K562 (cell line): ENCODE results near the gene ANXA3. TPM values are rescaled to one million over a fixed set of nuclear protein-coding genes. Genes with fewer than 3 reads are reported as not detected.

ENCODE experiments used
- AFF4 ChIP-seq: sonication (generic); formaldehyde crosslinking; IDR thresholded peaks from 2 replicates; pipeline ENCODE4 v1.8.0; 2023; ENCODE audit warnings: mild to moderate bottlenecking, missing genetic modification reagents
- DPF2 ChIP-seq: fragments of 450-650 bp; IDR thresholded peaks from 2 replicates; pipeline ENCODE4 v1.6.1; 2016
- ESRRB ChIP-seq: fragments of 250-450 bp; sonication (Bioruptor Pico); IDR thresholded peaks from 2 replicates; pipeline ENCODE4 v1.5.0; 2020; ENCODE audit warnings: mild to moderate bottlenecking, moderate library complexity, borderline replicate concordance
- FOXP4 ChIP-seq: sonication (generic); formaldehyde crosslinking; IDR thresholded peaks from 2 replicates; pipeline ENCODE4 v1.8.0; 2022; ENCODE audit warnings: mild to moderate bottlenecking, missing genetic modification reagents, borderline replicate concordance
- HDAC6 ChIP-seq: IDR thresholded peaks from 2 replicates; pipeline ENCODE4 v1.6.1; 2012; ENCODE audit warnings: low read depth, mild to moderate bottlenecking, control low read depth, inconsistent platforms, low read length, moderate library complexity
- HNRNPUL1 ChIP-seq: fragments of 200-400 bp; formaldehyde crosslinking; IDR thresholded peaks from 2 replicates; pipeline ENCODE4 v1.6.1; 2017; ENCODE audit warnings: low read length
- MEF2D ChIP-seq: conservative IDR thresholded peaks from 2 replicates; pipeline ENCODE4 v1.6.1; 2016; ENCODE audit warnings: low read depth, missing genetic modification characterization, missing compliant biosample characterization
- NFIX ChIP-seq: fragments of 250-450 bp; sonication (Bioruptor Pico); IDR thresholded peaks from 2 replicates; pipeline ENCODE4 v1.4.0; 2020; ENCODE audit warnings: low read depth, mild to moderate bottlenecking, moderate library complexity
- POLR3A ChIP-seq: IDR thresholded peaks from 2 replicates; pipeline ENCODE4 v1.6.1; 2011; ENCODE audit warnings: borderline replicate concordance, mild to moderate bottlenecking, moderate library complexity; ENCODE audit not compliant: insufficient read length, insufficient read depth; ENCODE audit errors: extremely low read depth
- RAD21 ChIP-seq, 2 experiments: fragments of 250-450 bp in 1 of 2; fragments of 450-650 bp in 1 of 2; sonication (Bioruptor Pico) in 1 of 2; formaldehyde crosslinking in 1 of 2; IDR thresholded peaks in 1 of 2; conservative IDR thresholded peaks in 1 of 2; 2 replicates each; pipeline versions ENCODE4 v1.4.0 to v1.8.0; 2020 to 2022; ENCODE audit warnings: mild to moderate bottlenecking in 2 of 2, moderate library complexity in 1 of 2
- SOX6 ChIP-seq: fragments of 450-650 bp; IDR thresholded peaks from 2 replicates; pipeline ENCODE4 v1.6.1; 2014; ENCODE audit warnings: mild to moderate bottlenecking
- SRSF1 ChIP-seq: fragments of 200-400 bp; formaldehyde crosslinking; IDR thresholded peaks from 2 replicates; pipeline ENCODE4 v1.6.1; 2017; ENCODE audit warnings: mild to moderate bottlenecking, low read depth, low read length, moderate library complexity
- polyA plus RNA-seq, 8 experiments: library from polyadenylated mRNA; depleted of rRNA in 4 of 8; stranded (reverse) in 5 of 8; unstranded in 3 of 8; fragments of >200 nt; fragmentation: Nextera tagmentation in 2 of 8; fragmentation: Illumina TruSeq in 1 of 8; extraction: Ambion mirVana in 2 of 8; extraction: Trizol in 1 of 8; gene quantifications; 2 replicates each; pipeline versions ENCODE4 v1.2.1 to v1.2.3, GENCODE V29; 2011 to 2014; ENCODE audit warnings: inconsistent platforms in 1 of 8, missing spikeins in 1 of 8
- total RNA-seq, 7 experiments: library from RNA; depleted of rRNA in 6 of 7; stranded (reverse); fragments of >200 nt in 6 of 7; fragmentation: Illumina TruSeq in 2 of 7; extraction: Trizol in 2 of 7; gene quantifications; 2 replicates each; pipeline versions ENCODE4 v1.2.1 to v1.2.3, GENCODE V29; 2011 to 2021; ENCODE audit warnings: low replicate concordance in 1 of 7
- TF ChIP-seq, protein P1 (sequence below): fragments of 250-450 bp; sonication (Bioruptor Pico); IDR thresholded peaks from 2 replicates; pipeline ENCODE4 v1.4.0; 2020; ENCODE audit warnings: mild to moderate bottlenecking, moderate library complexity
- TF ChIP-seq, protein P2 (sequence below): conservative IDR thresholded peaks from 2 replicates; pipeline ENCODE4 v1.6.1; 2011; ENCODE audit warnings: low read depth, mild to moderate bottlenecking, low read length; ENCODE audit not compliant: control insufficient read depth

ANXA3 gene
- total and polyA plus RNA-seq, 9 of the 15 experiments (the other 6 are each of a cell fraction or from before 2014, with no cell fraction given) = 6.3 to 15.5 (median 9.8) TPM

DNA sequence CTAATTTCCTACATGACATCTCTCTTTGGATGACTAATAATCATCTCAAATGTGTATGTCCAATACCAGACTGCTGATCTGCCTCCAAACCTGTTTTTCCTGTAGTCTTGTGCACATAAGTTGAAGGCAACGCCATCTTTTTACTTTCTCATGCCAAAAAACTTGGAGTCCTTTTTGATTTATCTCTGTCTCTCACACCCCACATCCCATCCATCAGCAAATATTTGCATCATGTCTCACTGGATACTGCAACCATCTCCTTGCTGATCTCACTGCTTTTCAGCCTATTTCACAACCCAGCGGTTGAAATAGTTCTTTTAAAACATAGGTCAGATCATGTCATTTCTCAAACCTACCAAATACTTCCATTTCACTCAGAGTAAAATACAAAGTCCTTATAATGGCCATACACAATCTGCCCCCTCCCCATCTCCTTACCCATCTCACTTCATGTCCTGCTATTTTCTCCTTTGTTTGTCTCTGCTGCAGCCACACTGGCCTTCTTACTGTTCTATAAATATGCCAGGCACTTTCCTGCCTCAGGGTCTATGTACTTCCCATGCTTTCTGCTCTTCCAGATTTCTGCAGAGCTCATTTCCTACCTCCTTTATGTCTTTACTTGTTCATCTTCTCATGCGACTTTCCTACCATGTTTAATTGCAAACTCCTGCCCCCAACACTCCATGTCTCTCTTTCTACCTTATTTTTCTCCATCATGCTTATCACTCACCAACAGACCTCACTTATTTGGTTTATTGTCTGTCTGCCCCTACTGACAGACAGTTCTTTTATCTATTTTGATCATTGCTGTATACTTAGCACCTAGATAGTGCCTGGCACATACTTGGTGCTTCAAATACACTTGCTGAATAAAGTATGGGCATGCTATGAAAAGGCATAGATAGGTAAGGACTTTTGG lies 98.8 kb downstream of the ANXA3 start (continued):
- TF ChIP-seq FOXP4 (CRISPR knock-in tag) = no peak
- TF ChIP-seq, protein P1, sequence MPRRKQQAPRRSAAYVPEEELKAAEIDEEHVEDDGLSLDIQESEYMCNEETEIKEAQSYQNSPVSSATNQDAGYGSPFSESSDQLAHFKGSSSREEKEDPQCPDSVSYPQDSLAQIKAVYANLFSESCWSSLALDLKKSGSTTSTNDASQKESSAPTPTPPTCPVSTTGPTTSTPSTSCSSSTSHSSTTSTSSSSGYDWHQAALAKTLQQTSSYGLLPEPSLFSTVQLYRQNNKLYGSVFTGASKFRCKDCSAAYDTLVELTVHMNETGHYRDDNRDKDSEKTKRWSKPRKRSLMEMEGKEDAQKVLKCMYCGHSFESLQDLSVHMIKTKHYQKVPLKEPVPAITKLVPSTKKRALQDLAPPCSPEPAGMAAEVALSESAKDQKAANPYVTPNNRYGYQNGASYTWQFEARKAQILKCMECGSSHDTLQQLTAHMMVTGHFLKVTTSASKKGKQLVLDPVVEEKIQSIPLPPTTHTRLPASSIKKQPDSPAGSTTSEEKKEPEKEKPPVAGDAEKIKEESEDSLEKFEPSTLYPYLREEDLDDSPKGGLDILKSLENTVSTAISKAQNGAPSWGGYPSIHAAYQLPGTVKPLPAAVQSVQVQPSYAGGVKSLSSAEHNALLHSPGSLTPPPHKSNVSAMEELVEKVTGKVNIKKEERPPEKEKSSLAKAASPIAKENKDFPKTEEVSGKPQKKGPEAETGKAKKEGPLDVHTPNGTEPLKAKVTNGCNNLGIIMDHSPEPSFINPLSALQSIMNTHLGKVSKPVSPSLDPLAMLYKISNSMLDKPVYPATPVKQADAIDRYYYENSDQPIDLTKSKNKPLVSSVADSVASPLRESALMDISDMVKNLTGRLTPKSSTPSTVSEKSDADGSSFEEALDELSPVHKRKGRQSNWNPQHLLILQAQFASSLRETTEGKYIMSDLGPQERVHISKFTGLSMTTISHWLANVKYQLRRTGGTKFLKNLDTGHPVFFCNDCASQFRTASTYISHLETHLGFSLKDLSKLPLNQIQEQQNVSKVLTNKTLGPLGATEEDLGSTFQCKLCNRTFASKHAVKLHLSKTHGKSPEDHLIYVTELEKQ (CRISPR knock-in tag) = no peak
- no peak for TF ChIP-seq HNRNPUL1
- peak; percentile 80 for TF ChIP-seq SOX6
- TF ChIP-seq SRSF1 = no peak
- TF ChIP-seq MEF2D (tag) = no peak
- TF ChIP-seq ESRRB (CRISPR knock-in tag) = no peak
- TF ChIP-seq, protein P2, sequence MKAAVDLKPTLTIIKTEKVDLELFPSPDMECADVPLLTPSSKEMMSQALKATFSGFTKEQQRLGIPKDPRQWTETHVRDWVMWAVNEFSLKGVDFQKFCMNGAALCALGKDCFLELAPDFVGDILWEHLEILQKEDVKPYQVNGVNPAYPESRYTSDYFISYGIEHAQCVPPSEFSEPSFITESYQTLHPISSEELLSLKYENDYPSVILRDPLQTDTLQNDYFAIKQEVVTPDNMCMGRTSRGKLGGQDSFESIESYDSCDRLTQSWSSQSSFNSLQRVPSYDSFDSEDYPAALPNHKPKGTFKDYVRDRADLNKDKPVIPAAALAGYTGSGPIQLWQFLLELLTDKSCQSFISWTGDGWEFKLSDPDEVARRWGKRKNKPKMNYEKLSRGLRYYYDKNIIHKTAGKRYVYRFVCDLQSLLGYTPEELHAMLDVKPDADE = no peak
- no peak for TF ChIP-seq HDAC6
- no peak for TF ChIP-seq POLR3A
- TF ChIP-seq AFF4 (CRISPR knock-in tag) = no peak
- TF ChIP-seq DPF2 = peak; percentile 89
- TF ChIP-seq NFIX (CRISPR knock-in tag) = no peak
- 0 out of 4 replicates have a peak, but pooled peaks of 1 of the 2 experiments have one; percentile 16 for TF ChIP-seq RAD21 (CRISPR knock-in tag; conservative IDR thresholded peaks at IDR 0.05 in 1 of 2, IDR thresholded peaks at IDR 0.05 in 1 of 2)
